Measurements from ENCODE around the gene CMIP. TPM values are rescaled to one million over a fixed set of nuclear protein-coding genes. Genes with fewer than 3 reads are reported as not detected.

The CMIP gene
- total RNA-seq, 2 experiments from 2014 or later: 28.1 to 29.7 TPM

- Mint-ChIP-seq H3K27me3 (no peaks in the 10 kb centered on the region), H3K27ac (peak overlapping the region; percentile 73), H3K4me3 (no peak overlapping the region), H3K9me3 (no peaks in the 10 kb centered on the region), H3K4me1 (peaks cover 9% of the 10 kb centered on the region), H3K36me3 (no peaks in the 10 kb centered on the region)
- DNase-seq: peak; percentile 69
Observed at GRCh38 chr16:81616321-81617020, 171.9 kb downstream of the CMIP start.

- Mint-ChIP-seq H3K36me3 (no peaks in the 10 kb centered on the region), H3K4me3 (no peak overlapping the region), H3K27me3 (no peaks in the 10 kb centered on the region), H3K4me1 (peaks cover 9% of the 10 kb centered on the region), H3K9me3 (no peaks in the 10 kb centered on the region), H3K27ac (peak overlapping the region; percentile 73)
- DNase-seq: no peak
Observed at GRCh38 chr16:81617021-81617346, 172.4 kb downstream of the CMIP start.

DNA sequence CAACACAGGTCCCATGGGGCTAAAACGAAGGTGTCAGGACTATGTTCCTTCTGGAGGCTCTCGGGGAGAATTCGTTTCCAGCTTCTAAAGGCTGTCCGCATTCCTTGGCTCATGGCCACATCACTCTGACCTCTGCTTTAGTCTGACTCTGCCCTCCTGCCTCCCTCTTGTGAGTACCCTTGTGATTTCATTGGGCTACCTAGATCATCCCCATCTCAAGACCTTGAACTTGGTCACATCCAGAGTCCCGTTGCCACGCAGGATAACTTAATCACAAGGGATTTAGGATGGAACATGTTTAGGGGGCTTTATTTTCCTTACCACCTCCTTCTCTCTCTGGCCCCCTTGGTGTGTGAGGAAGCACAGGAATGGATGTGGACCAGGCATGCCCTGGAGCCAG lies 173.6 kb downstream of the CMIP start:
- H3K36me3 Mint-ChIP-seq: no peaks in the 10 kb centered on the region
- H3K4me3 Mint-ChIP-seq: no peak overlapping the region
- H3K27me3 Mint-ChIP-seq: no peaks in the 10 kb centered on the region
- no peak overlapping the region for H3K27ac Mint-ChIP-seq
- H3K9me3 Mint-ChIP-seq: no peaks in the 10 kb centered on the region
- no peak for DNase-seq
- H3K4me1 Mint-ChIP-seq: peaks cover 9% of the 10 kb centered on the region

DNA sequence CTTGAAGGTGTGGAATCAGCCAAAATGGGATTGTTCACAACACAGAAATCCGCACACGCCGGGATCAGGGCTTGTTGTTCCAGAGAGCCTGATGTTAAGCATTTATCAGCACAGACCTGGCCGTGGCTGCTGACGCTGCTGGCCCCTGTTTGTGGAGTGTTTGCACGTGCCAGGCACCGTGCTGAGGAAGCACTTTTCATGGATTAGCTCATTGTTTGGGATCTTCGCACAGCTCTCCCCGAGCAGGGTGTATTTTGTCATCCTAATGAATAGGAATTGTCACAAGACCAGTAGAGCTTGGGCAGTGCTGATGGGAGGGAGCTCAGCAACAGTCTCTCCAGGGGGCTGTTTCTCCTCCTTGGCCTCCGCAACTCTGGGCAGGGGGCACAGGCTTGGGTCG lies 174.1 kb downstream of the CMIP start:
- DNase-seq: no peak
- Mint-ChIP-seq H3K4me1 (peaks cover 9% of the 10 kb centered on the region), H3K36me3 (no peaks in the 10 kb centered on the region), H3K27ac (no peak overlapping the region), H3K27me3 (no peaks in the 10 kb centered on the region), H3K9me3 (no peaks in the 10 kb centered on the region), H3K4me3 (no peak overlapping the region)

DNA sequence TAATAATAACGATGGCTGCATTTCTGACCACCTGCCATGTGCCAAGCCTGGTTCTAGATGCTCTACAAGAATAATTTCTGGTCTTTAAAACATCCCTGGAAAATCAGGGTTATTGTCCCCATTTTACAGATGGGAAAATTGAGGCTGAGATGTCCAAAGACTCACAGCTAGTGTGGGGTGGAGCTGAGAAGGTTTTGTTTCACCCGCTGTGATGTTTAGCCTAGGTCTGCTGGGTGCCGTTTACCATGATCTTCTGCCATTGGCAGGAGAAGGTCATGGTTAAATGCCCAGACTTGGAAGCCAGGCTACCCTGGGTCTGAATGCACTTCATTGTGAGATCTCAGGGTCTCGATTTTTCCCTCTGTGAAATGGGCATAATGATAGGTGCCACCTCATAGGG lies 175.4 kb downstream of the CMIP start:
- peaks cover 9% of the 10 kb centered on the region for H3K4me1 Mint-ChIP-seq
- H3K27me3 Mint-ChIP-seq: no peaks in the 10 kb centered on the region
- H3K4me3 Mint-ChIP-seq: no peak overlapping the region
- no peak for DNase-seq
- no peaks in the 10 kb centered on the region for H3K9me3 Mint-ChIP-seq
- no peaks in the 10 kb centered on the region for H3K36me3 Mint-ChIP-seq
- H3K27ac Mint-ChIP-seq: no peak overlapping the region

GRCh38 chr16:81620796-81621195 lies 176.2 kb downstream of the CMIP start:
- Mint-ChIP-seq H3K27me3 (no peaks in the 10 kb centered on the region), H3K4me3 (no peak overlapping the region), H3K9me3 (no peaks in the 10 kb centered on the region), H3K27ac (no peak overlapping the region), H3K36me3 (no peaks in the 10 kb centered on the region), H3K4me1 (peaks cover 10% of the 10 kb centered on the region)
- DNase-seq: no peak

DNA sequence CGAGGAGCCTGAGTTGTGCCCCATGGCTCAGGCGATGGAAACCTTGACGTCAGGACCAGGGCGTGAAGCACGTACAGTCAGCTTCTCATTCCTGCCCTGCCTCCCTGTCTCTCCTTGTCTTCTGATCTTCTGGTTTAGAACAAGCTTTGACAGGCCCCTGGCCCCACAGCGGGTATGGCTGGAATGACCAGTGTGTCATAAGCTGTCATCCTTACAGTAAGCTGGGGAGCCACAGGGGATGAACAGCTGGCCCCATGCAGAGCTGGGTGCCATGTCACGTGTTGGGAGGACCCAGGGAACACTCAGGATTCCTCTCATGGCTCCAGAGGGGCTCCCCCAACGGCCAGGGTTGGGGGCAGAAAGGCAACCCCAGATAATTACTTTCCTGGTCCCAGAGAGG lies 176.9 kb downstream of the CMIP start:
- H3K27ac Mint-ChIP-seq: no peak overlapping the region
- H3K36me3 Mint-ChIP-seq: no peaks in the 10 kb centered on the region
- H3K4me3 Mint-ChIP-seq: no peak overlapping the region
- no peaks in the 10 kb centered on the region for H3K27me3 Mint-ChIP-seq
- no peaks in the 10 kb centered on the region for H3K9me3 Mint-ChIP-seq
- peaks cover 9% of the 10 kb centered on the region for H3K4me1 Mint-ChIP-seq
- DNase-seq: no peak

- H3K27ac Mint-ChIP-seq: peak overlapping the region; percentile 8
- H3K9me3 Mint-ChIP-seq: no peaks in the 10 kb centered on the region
- peak; percentile 48 for DNase-seq
- no peaks in the 10 kb centered on the region for H3K27me3 Mint-ChIP-seq
- no peaks in the 10 kb centered on the region for H3K36me3 Mint-ChIP-seq
- peaks cover 1% of the 10 kb centered on the region for H3K4me1 Mint-ChIP-seq
- H3K4me3 Mint-ChIP-seq: no peak overlapping the region
Observed at GRCh38 chr16:81623365-81624102, 178.9 kb downstream of the CMIP start.

DNA sequence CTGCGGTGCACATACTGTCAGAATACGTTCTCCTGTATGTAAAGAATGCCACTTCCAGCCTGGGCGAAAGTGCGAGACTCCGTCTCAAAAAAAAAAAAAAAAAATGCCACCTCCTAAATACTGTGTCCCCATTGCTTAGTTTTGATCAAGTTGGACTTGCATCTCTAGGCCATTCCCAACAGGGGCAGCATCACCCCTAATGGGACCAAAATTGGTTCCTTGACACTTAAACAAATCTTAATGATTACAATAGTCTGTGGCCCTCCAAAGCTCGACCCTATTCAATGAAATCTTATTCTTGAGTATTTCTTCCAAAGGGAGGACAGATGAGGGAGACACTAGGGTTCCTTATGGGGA lies 179.8 kb downstream of the CMIP start:
- no peak for DNase-seq
- Mint-ChIP-seq H3K4me1 (peaks cover 4% of the 10 kb centered on the region), H3K9me3 (no peaks in the 10 kb centered on the region), H3K4me3 (no peak overlapping the region), H3K27ac (no peak overlapping the region), H3K36me3 (no peaks in the 10 kb centered on the region), H3K27me3 (no peaks in the 10 kb centered on the region)

DNA sequence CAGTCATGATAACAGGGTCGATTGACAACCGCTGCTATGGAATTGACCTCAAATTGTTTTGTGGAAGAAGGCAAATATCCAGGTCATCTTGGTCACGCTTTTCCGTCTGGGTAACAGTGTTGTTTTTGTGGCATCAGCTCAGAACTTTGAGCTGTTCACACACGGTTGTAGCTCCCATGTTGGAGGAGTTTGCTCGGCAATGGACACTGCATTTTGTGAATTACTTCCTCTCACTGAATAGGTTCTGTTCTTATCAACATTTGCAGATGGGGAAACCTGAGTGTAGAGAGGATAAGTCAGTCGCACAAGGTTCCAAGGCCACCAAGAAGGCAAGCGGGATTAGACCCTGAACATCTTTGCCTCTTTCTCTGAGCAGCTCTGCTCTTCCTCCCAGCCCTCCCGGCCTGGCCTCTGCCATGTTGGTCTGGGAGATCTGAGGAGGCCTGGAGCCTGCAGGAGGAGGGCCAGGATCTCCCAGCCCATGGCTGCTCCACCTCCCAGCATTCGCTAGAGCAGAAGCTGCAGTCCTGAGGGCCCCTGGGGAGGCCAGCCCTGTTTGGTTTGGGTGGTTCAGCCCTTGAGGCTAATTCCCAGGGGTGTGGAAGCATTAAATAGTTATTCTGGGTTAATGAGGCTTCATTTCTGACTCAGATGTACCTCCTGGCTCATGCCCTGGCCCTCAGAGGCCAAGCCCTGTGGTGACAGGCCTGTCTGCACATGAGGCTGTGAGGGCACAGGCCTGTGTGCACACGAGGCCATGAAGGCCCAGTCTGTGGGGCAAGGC lies 180.3 kb downstream of the CMIP start:
- Mint-ChIP-seq H3K4me3 (no peak overlapping the region), H3K36me3 (no peaks in the 10 kb centered on the region), H3K4me1 (peaks cover 7% of the 10 kb centered on the region), H3K9me3 (no peaks in the 10 kb centered on the region), H3K27ac (no peak overlapping the region), H3K27me3 (no peaks in the 10 kb centered on the region)
- DNase-seq: no peak

GRCh38 chr16:81625544-81626153 lies 181.0 kb downstream of the CMIP start:
- Mint-ChIP-seq H3K9me3 (no peaks in the 10 kb centered on the region), H3K27ac (no peak overlapping the region), H3K4me3 (no peak overlapping the region)

GRCh38 chr16:81626181-81626674 lies 181.6 kb downstream of the CMIP start:
- H3K27me3 Mint-ChIP-seq: no peaks in the 10 kb centered on the region
- no peaks in the 10 kb centered on the region for H3K36me3 Mint-ChIP-seq
- H3K9me3 Mint-ChIP-seq: no peaks in the 10 kb centered on the region
- peak; percentile 24 for DNase-seq
- H3K27ac Mint-ChIP-seq: no peak overlapping the region
- peaks cover 19% of the 10 kb centered on the region for H3K4me1 Mint-ChIP-seq
- no peak overlapping the region for H3K4me3 Mint-ChIP-seq

More at GRCh38 chr16:81625544-81626153, 181.0 kb downstream of the CMIP start:
- DNase-seq: peak; percentile 15
- Mint-ChIP-seq H3K27me3 (no peaks in the 10 kb centered on the region), H3K4me1 (peaks cover 14% of the 10 kb centered on the region), H3K36me3 (no peaks in the 10 kb centered on the region)

DNA sequence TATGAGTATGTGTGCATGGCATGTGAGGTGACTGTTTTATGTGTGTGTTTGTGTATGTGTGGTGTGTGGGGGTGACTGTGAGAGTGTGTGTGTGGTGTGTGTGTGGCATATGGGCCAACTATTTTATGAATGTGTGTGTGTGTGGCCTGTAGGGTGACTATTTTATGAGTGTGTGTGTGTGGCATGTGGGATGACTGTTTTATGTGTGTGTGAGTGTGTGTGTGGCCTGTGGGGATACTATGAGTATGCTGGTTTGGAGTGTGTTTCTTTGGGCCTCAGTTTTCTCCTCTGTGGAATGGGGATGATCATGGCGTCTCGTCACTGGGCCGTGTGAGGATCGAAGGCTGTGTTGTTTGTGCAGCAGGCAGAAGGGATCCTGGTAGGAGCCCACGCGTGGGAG lies 182.4 kb downstream of the CMIP start:
- Mint-ChIP-seq H3K36me3 (no peaks in the 10 kb centered on the region), H3K4me1 (peaks cover 27% of the 10 kb centered on the region), H3K27ac (no peak overlapping the region), H3K9me3 (no peaks in the 10 kb centered on the region), H3K27me3 (no peaks in the 10 kb centered on the region), H3K4me3 (no peak overlapping the region)
- no peak for DNase-seq

DNA sequence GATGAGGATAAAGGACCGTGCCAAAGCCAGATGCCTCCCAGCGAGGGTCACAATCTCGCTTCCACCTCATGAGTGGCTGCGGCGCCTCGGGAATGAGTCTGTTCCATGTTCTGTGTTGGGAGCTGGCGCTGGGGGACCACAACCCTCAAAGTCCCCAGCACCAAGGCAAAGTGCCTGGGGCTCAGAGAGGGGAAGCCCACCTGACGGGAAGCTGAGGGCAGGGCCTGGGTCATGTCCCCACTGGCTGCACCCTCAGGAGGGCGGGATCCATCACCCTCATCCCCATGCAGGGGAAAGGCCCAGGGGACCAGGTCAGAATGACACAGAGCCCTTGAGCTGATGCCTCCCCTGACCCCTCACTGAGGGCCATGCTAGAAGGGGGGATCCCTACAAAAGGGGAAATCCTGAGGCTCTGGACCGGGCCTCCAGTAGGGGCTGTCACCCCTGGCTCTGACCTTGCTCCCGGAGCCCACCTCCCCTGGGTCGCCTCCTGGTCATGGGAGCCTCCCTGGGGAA lies 183.2 kb downstream of the CMIP start:
- H3K27ac Mint-ChIP-seq: no peak overlapping the region
- H3K4me1 Mint-ChIP-seq: peaks cover 35% of the 10 kb centered on the region
- no peak for DNase-seq
- H3K27me3 Mint-ChIP-seq: no peaks in the 10 kb centered on the region
- H3K4me3 Mint-ChIP-seq: no peak overlapping the region
- H3K36me3 Mint-ChIP-seq: no peaks in the 10 kb centered on the region
- no peaks in the 10 kb centered on the region for H3K9me3 Mint-ChIP-seq
